Smooth muscle cell (in vitro differentiated cells): Measurements from ENCODE around the gene MSI2. TPM values are rescaled to one million over a fixed set of nuclear protein-coding genes. Genes with fewer than 3 reads are reported as not detected.

Experiments
- DNase-seq: peaks from one replicate; lab custom pipeline; 2025; ENCODE audit not compliant: unreplicated experiment; lab: John Stamatoyannopoulos, UW
- H2AFZ ChIP-seq: fragments of 200-600 bp; sonication (generic); 2 replicates; pipeline ENCODE4 v1.6.0; 2016; ENCODE audit warnings: antibody characterized with exemption, low read depth, mild to moderate bottlenecking
- H3F3A ChIP-seq: fragments of 200-600 bp; sonication (generic); 2 replicates; pipeline ENCODE4 v1.6.0; 2017; ENCODE audit warnings: antibody characterized with exemption, low read depth
- H3K27ac ChIP-seq: fragments of 200-600 bp; sonication (generic); 2 replicates; pipeline ENCODE4 v1.5.1; 2016; ENCODE audit warnings: low read depth, mild to moderate bottlenecking
- H3K27me3 ChIP-seq: fragments of 200-600 bp; sonication (generic); 2 replicates; pipeline ENCODE4 v1.6.1; 2016; ENCODE audit warnings: low read depth, mild to moderate bottlenecking
- H3K36me3 ChIP-seq: fragments of 200-600 bp; sonication (generic); 2 replicates; pipeline ENCODE4 v1.5.1; 2016; ENCODE audit warnings: low read depth
- H3K4me1 ChIP-seq: fragments of 200-600 bp; sonication (generic); 2 replicates; pipeline ENCODE4 v1.5.1; 2016; ENCODE audit warnings: low read depth
- H3K4me2 ChIP-seq: fragments of 200-600 bp; sonication (generic); 2 replicates; pipeline ENCODE4 v1.6.0; 2016; ENCODE audit warnings: mild to moderate bottlenecking
- H3K4me3 ChIP-seq: fragments of 200-600 bp; sonication (generic); 2 replicates; pipeline ENCODE4 v1.5.1; 2016; ENCODE audit warnings: mild to moderate bottlenecking
- H3K79me2 ChIP-seq: fragments of 200-600 bp; sonication (generic); 2 replicates; pipeline ENCODE4 v1.6.0; 2016; ENCODE audit warnings: low read depth, mild to moderate bottlenecking
- H3K9ac ChIP-seq: fragments of 200-600 bp; sonication (generic); 2 replicates; pipeline ENCODE4 v1.6.0; 2016; ENCODE audit warnings: low read depth
- H3K9me3 ChIP-seq: fragments of 200-600 bp; sonication (generic); replicated peaks from 2 replicates; pipeline ENCODE4 v1.5.1; 2016; ENCODE audit warnings: low read depth
- H4K20me1 ChIP-seq: fragments of 200-600 bp; sonication (generic); 2 replicates; pipeline ENCODE4 v1.6.0; 2016; ENCODE audit warnings: low read depth
- CTCF ChIP-seq: fragments of 200-600 bp; sonication (generic); IDR thresholded peaks from 2 replicates; pipeline ENCODE4 v1.5.1; 2017; ENCODE audit warnings: borderline replicate concordance, mild to moderate bottlenecking, antibody characterized with exemption; ENCODE audit not compliant: insufficient read depth, poor library complexity, severe bottlenecking
- WGBS: methylation state at CpG from one replicate; pipeline ENCODE4 v1.1.7; 2016; ENCODE audit warnings: low lambda C conversion rate; 5-methylcytosine and 5-hydroxymethylcytosine counted together
- polyA plus RNA-seq: library from polyadenylated mRNA; unstranded; fragments of >200 nt; fragmentation: Nextera tagmentation; extraction: Ambion mirVana; gene quantifications from 2 replicates; pipeline ENCODE4 v1.2.1, GENCODE V29; 2016
- total RNA-seq: library from RNA; depleted of rRNA; stranded (reverse); fragments of >200 nt; gene quantifications from 2 replicates; pipeline ENCODE4 v1.2.3, GENCODE V29; 2014

The MSI2 gene
- total and polyA plus RNA-seq, 2 experiments from 2014 or later: 5.7 to 36.5 TPM

GRCh38 chr17:57249520-57249919 is 6.8 kb upstream of the MSI2 start:
- Histone ChIP-seq H3K79me2 (no peaks in the 10 kb centered on the region), H3K4me2 (no peak overlapping the region), H3K27ac (no peak overlapping the region), H2AFZ (no peak overlapping the region), H3K4me3 (no peak overlapping the region), H4K20me1 (no peaks in the 10 kb centered on the region), H3K9me3 (no peaks in the 10 kb centered on the region), H3K4me1 (peaks cover 5% of the 10 kb centered on the region), H3K9ac (no peak overlapping the region), H3K27me3 (no peaks in the 10 kb centered on the region), H3F3A (peaks cover 1% of the 10 kb centered on the region), H3K36me3 (no peaks in the 10 kb centered on the region)
- no peak for DNase-seq
- WGBS: 100% methylated on average over 1 of the region's 1 CpG
- TF ChIP-seq CTCF: no peak

DNA sequence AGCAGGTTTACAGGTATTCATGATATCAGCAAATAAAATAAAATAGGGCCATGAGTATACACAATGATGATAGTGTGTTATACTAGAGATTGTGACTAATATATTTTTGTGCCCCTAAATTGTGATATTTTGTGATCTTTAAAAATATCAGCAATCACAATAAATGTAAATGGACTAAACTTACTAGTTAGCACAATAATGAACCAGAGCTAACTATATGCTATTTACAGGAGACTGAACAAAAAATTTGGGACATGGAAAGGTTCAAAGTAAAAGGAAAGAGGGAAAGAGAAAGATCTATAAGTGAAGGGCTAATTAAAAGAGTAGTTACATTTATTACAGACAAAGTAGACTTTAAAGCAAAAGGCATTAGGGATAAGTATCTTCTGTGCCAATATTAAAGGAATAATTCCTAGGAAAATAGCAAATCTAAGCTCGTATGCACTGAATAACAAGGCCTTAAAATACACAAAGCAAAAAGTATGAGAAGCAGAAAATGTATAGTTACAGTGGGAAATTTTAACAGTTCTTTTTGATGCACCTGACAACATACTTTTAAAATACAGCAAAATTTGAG is 5.0 kb upstream of the MSI2 start:
- no peak for DNase-seq
- H3K4me3 ChIP-seq: no peak overlapping the region
- no peak overlapping the region for H3K4me2 ChIP-seq
- no peak overlapping the region for H3K9ac ChIP-seq
- H3K27ac ChIP-seq: no peak overlapping the region
- H3K27me3 ChIP-seq: no peaks in the 10 kb centered on the region
- H3F3A ChIP-seq: peaks cover 5% of the 10 kb centered on the region
- TF ChIP-seq CTCF: no peak
- no peaks in the 10 kb centered on the region for H3K79me2 ChIP-seq
- peaks cover 9% of the 10 kb centered on the region for H3K4me1 ChIP-seq
- H3K36me3 ChIP-seq: no peaks in the 10 kb centered on the region
- H3K9me3 ChIP-seq: no peaks in the 10 kb centered on the region
- no peak overlapping the region for H2AFZ ChIP-seq
- 88% methylated on average over 1 of the region's 1 CpG for WGBS
- H4K20me1 ChIP-seq: no peaks in the 10 kb centered on the region

GRCh38 chr17:57253362-57254065 is 2.8 kb upstream of the MSI2 start:
- Histone ChIP-seq H3K27me3 (no peaks in the 10 kb centered on the region), H3F3A (peaks cover 5% of the 10 kb centered on the region), H3K4me3 (no peak overlapping the region), H3K9ac (no peak overlapping the region), H2AFZ (no peak overlapping the region), H3K4me2 (no peak overlapping the region), H3K79me2 (peaks cover 4% of the 10 kb centered on the region), H3K9me3 (no peaks in the 10 kb centered on the region), H3K36me3 (no peaks in the 10 kb centered on the region), H3K27ac (no peak overlapping the region), H4K20me1 (peaks cover 3% of the 10 kb centered on the region), H3K4me1 (peaks cover 12% of the 10 kb centered on the region)
- TF ChIP-seq CTCF: no peak
- DNase-seq: no peak
- WGBS: 73% methylated on average over 6 of the region's 6 CpGs
